Measurements from ENCODE around the gene CST4. TPM values are rescaled to one million over a fixed set of nuclear protein-coding genes. Genes with fewer than 3 reads are reported as not detected.

CST4 gene
- total RNA-seq, 6 donors from 2014 or later, result not detected

GRCh38 chr20:23658989-23659609 lies 29.7 kb downstream of the CST4 start:
- no peak for ATAC-seq (ENCODE audit: low FRiP score in 2 of 2)

GRCh38 chr20:23658336-23658735 lies 30.5 kb downstream of the CST4 start:
- 72 to 82% methylated on average over 2 of the region's 2 CpGs for WGBS, 2 donors
- no peaks in the 10 kb centered on the region for H3K9me3 ChIP-seq
- TF ChIP-seq EP300 (IDR thresholded peaks at IDR 0.05) (no peak), CTCF (IDR thresholded peaks at IDR 0.05) (no peak), POLR2A (IDR thresholded peaks at IDR 0.05) (no peak), POLR2AphosphoS5 (IDR thresholded peaks at IDR 0.05) (no peak)
- ATAC-seq (ENCODE audit: low FRiP score in 2 of 2) (no peak), DNase-seq (no peak)
- H3K4me3 ChIP-seq, result no peak overlapping the region
- H3K27ac ChIP-seq, result no peak overlapping the region
- no peaks in the 10 kb centered on the region for H3K27me3 ChIP-seq
- no peaks in the 10 kb centered on the region for H3K36me3 ChIP-seq
- H3K4me1 ChIP-seq, result peaks cover 10 to 19% (median 18%) of the 10 kb centered on the region in 4 donors

More at GRCh38 chr20:23658989-23659609, 29.7 kb downstream of the CST4 start:
- Histone ChIP-seq H3K9me3 (no peaks in the 10 kb centered on the region), H3K4me1 (peaks cover 10 to 19% (median 18%) of the 10 kb centered on the region in 4 donors), H3K27me3 (no peaks in the 10 kb centered on the region), H3K27ac (no peak overlapping the region), H3K36me3 (no peaks in the 10 kb centered on the region), H3K4me3 (no peak overlapping the region)
- WGBS, 2 donors, result 84 to 89% methylated on average over 8 of the region's 8 CpGs
- TF ChIP-seq EP300 (IDR thresholded peaks at IDR 0.05) (no peak), POLR2AphosphoS5 (IDR thresholded peaks at IDR 0.05) (no peak), CTCF (IDR thresholded peaks at IDR 0.05) (no peak), POLR2A (IDR thresholded peaks at IDR 0.05) (no peak)
- DNase-seq, result no peak

- TF ChIP-seq POLR2AphosphoS5 (IDR thresholded peaks at IDR 0.05) (no peak), POLR2A (IDR thresholded peaks at IDR 0.05) (no peak), CTCF (IDR thresholded peaks at IDR 0.05) (no peak), EP300 (IDR thresholded peaks at IDR 0.05) (no peak)
- H3K27ac ChIP-seq, result no peak overlapping the region
- DNase-seq (no peak), ATAC-seq (ENCODE audit: low FRiP score in 2 of 2) (no peak)
- 73 to 80% methylated on average over 8 of the region's 8 CpGs for WGBS, 2 donors
- H3K36me3 ChIP-seq, result no peaks in the 10 kb centered on the region
- no peaks in the 10 kb centered on the region for H3K9me3 ChIP-seq
- peaks cover 10 to 19% (median 18%) of the 10 kb centered on the region in 4 donors for H3K4me1 ChIP-seq
- H3K4me3 ChIP-seq, result no peak overlapping the region
- H3K27me3 ChIP-seq, result no peaks in the 10 kb centered on the region
Observed at GRCh38 chr20:23657202-23657601, 31.6 kb downstream of the CST4 start.

GRCh38 chr20:23656372-23656771 lies 32.5 kb downstream of the CST4 start:
- DNase-seq (no peak), ATAC-seq (ENCODE audit: low FRiP score in 2 of 2) (peak in 1 of 2 donors; percentile 52)
- H3K27ac ChIP-seq, result peak overlapping the region; percentile 20 to 73 (median 48)
- H3K4me1 ChIP-seq, result peaks cover 10 to 19% (median 18%) of the 10 kb centered on the region in 4 donors
- no peaks in the 10 kb centered on the region for H3K27me3 ChIP-seq
- H3K4me3 ChIP-seq, result peak overlapping the region in 2 of 4 donors; percentile 21 to 29
- TF ChIP-seq CTCF (IDR thresholded peaks at IDR 0.05) (no peak), EP300 (IDR thresholded peaks at IDR 0.05) (no peak), POLR2A (IDR thresholded peaks at IDR 0.05) (no peak), POLR2AphosphoS5 (IDR thresholded peaks at IDR 0.05) (no peak)
- 64 to 79% methylated on average over 9 to 10 of the region's 10 CpGs for WGBS, 2 donors
- no peaks in the 10 kb centered on the region for H3K36me3 ChIP-seq
- no peaks in the 10 kb centered on the region for H3K9me3 ChIP-seq

All from upper lobe of left lung (tissue), 6 donors.